Rectal smooth muscle tissue (tissue), 1 donor: ENCODE measurements around the gene TF.
"Not testable (repeated sequence)": the region's sequence is repeated elsewhere in the genome, so short reads cannot be mapped to it uniquely, and the experiment has no call there.

ENCODE experiments used
- H3K27ac ChIP-seq: one replicate; pipeline ENCODE4 v1.7.0; 2013; ENCODE audit warnings: low read depth, low read length, inconsistent platforms
- H3K27me3 ChIP-seq: one replicate; pipeline ENCODE4 v1.7.0; 2013; ENCODE audit warnings: low read length; ENCODE audit not compliant: control insufficient read depth, insufficient read depth
- H3K36me3 ChIP-seq: one replicate; pipeline ENCODE4 v1.7.0; 2013; ENCODE audit warnings: low read length; ENCODE audit not compliant: control insufficient read depth, insufficient read depth
- H3K4me1 ChIP-seq: one replicate; pipeline ENCODE4 v1.7.0; 2013; ENCODE audit warnings: low read length; ENCODE audit not compliant: control insufficient read depth, insufficient read depth
- H3K4me3 ChIP-seq: one replicate; pipeline ENCODE4 v1.7.0; 2013; ENCODE audit warnings: low read length
- H3K9ac ChIP-seq: one replicate; pipeline ENCODE4 v1.7.0; 2013; ENCODE audit warnings: low read length

The TF gene

DNA sequence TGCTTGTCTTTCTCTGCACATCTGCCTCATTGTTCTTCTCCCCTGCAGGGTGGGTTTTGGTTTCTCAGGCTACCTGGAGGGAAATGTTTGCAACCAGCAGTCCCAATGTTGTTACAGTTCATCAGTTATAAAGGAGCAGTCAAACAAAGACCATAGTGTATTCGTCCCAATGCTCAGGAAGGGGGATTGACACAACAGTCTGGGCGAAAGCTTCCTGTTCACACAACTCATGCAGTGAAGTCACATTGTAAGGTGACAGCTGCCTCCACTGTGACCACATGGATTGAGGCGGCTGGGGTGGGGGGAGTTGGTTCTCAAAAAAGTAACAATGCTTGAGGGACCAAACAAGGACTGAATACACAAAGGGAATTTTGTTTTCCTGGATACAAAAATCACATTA, 28.8 kb upstream of the TF start:
- Histone ChIP-seq H3K36me3 (no peaks in the 10 kb centered on the region), H3K9ac (no peak overlapping the region), H3K27ac (no peak overlapping the region), H3K4me1 (no peaks in the 10 kb centered on the region), H3K4me3 (no peak overlapping the region), H3K27me3 (no peaks in the 10 kb centered on the region)

DNA sequence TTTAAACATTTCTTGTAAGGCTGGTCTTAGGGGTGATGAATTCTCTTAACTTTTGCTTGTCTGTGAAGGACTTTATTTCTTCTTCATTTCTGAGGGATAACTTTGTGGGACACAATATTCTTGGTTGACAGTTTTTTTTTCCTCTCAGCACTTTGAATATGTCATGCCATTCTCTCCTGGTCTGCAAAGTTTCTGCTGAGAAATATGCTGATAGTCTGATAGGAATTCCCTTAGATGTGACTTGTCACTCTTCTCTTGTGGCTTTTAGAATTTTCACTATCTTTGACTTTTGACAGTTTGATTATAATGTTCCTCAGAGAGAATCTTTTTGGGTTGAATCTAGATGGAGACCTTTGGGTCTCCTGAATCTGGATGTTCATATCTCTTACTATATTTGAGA, 23.3 kb upstream of the TF start:
- Histone ChIP-seq H3K27me3 (no peaks in the 10 kb centered on the region), H3K27ac (no peak overlapping the region), H3K9ac (no peak overlapping the region), H3K4me1 (no peaks in the 10 kb centered on the region), H3K36me3 (no peaks in the 10 kb centered on the region), H3K4me3 (no peak overlapping the region)

DNA sequence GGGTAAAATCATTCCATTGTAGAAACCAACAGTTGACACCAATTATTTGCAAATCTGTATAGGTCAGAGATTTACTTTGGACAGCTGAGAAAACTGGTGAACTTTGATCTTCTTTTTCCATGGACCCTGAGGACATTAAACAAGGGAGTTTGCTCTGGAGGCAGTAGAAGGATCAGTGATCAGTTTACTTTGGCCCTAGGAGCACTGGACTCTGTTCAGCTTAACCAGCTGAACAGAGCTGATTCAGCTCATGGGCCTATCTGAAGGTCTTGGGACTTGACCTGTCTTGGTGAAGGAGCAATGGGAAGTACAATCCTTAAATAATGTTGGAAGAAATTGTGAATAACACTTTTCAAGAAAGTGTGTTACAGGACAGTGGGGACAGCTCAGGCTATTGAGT, 15.2 kb upstream of the TF start:
- Histone ChIP-seq H3K4me1 (no peaks in the 10 kb centered on the region), H3K27ac (no peak overlapping the region), H3K4me3 (no peak overlapping the region), H3K36me3 (no peaks in the 10 kb centered on the region), H3K9ac (no peak overlapping the region), H3K27me3 (no peaks in the 10 kb centered on the region)

DNA sequence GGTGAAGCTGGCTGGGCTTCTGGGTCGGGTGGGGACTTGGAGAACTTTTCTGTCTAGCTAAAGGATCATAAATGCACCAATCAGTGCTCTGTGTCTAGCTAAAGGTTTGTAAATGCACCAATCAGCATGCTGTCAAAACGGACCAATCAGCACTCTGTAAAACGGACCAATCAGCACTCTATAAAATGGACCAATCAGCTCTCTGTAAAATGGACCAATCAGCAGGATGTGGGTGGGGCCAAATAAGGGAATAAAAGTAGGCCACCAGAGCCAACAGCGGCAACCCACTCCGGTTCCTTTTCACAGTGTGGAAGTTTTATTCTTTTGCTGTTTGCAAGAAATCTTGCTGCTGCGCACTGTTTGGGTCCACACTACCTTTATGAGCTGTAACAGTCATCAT, 14.0 kb upstream of the TF start:
- not testable (repeated sequence) for H3K27ac ChIP-seq, H3K9ac ChIP-seq, H3K36me3 ChIP-seq, H3K27me3 ChIP-seq, H3K4me3 ChIP-seq, H3K4me1 ChIP-seq

DNA sequence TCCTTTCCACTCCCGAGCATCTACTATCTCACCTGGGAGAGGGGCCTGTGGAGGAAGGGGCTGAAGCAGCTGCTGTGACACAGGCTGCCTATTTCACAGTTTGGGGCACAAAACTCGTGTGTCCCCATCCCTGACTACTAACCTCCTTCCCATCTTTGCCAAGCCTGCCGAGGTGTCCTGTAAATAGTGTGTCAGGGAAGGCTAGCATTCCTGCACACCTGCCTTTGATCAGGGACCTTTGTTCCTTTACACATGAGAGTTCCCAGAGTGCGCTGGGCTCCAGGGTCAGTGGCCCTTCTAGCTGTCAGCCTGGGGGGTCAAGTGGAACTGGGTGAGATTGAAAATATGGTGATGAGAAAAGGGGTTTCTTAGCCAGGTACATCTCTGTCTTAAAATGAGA, 13.0 kb upstream of the TF start:
- Histone ChIP-seq H3K9ac (no peak overlapping the region), H3K36me3 (no peaks in the 10 kb centered on the region), H3K27me3 (no peaks in the 10 kb centered on the region), H3K4me3 (no peak overlapping the region), H3K27ac (no peak overlapping the region), H3K4me1 (no peaks in the 10 kb centered on the region)

DNA sequence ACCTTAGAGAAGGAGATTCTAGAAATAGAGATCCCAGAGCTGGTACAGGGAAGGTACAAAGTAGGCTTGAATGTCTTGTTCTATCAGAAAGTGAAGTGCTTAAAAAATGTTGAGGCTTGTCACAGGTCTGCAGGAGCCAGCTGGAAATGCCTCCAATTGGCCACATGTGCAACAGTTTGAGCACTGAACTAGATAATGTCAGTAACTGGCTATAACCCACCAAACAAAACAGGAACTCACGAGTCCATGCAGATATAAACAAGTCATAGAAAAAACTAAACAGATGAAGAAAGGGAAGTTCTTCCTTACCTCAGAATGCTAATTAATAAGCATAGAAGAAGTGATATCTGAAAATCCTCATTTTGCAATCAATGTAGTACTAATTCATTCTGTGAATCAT, 11.9 kb upstream of the TF start:
- H3K4me3 ChIP-seq: no peak overlapping the region
- H3K27me3 ChIP-seq: no peaks in the 10 kb centered on the region
- no peak overlapping the region for H3K9ac ChIP-seq
- H3K27ac ChIP-seq: no peak overlapping the region
- no peaks in the 10 kb centered on the region for H3K4me1 ChIP-seq
- no peaks in the 10 kb centered on the region for H3K36me3 ChIP-seq

DNA sequence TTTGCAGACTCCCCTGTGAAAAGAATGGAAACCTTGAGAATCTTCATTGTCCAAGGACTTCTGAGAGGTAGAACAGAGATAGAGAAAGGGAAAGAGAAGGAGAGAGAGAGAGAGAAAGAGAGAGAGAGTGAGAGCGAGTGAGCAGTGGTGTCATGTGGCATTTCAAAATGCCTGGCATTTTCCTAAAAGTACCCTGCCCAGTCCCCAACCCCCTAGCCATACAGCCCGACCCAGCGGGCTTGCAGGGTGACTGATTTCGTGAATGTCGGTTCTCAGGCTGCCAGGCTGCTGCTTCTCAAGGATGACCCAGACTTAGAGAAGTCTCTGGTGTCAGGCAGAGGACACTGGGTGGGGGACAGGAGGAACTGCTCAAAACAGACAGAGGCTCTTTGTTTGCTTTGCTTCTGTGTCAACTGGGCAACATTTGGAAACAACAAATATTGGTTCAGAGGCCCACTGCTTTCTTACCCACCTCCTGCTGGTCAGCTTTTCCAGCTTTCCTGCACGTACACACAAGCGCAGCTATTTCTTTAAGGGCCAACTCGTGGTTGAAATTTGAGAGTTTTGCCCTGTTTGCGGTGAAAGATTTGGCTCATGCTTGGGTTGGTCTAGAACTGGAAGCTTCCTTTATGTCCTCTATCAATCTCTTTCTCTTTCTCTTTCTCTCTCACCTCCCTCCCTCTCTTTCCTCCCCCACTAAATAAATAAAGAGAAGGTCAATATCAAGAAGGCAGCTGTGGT, 3.7 kb upstream of the TF start:
- Histone ChIP-seq H3K4me3 (no peak overlapping the region), H3K27ac (no peak overlapping the region), H3K36me3 (no peaks in the 10 kb centered on the region), H3K4me1 (no peaks in the 10 kb centered on the region), H3K27me3 (peaks cover 6% of the 10 kb centered on the region), H3K9ac (no peak overlapping the region)

DNA sequence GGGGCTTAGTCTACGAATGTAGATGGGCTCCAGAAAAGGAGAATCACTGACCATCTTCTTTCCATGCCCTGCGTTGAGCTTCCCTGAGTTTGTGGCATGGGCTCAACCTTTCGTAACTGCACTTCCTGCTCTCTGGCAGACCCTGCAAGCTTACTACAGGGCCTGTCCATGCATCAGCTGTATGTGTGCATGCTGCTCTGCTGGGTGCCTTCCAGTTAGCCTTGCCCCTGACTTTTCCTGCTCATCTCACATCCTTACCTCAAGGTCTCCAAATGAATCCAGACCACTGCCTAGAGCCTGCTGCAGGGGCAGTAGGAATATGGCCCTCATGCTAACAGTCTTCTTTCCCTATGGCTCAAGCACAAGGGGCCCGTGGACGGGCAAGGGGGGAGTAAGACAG, 2.0 kb upstream of the TF start:
- H3K27ac ChIP-seq: no peak overlapping the region
- no peaks in the 10 kb centered on the region for H3K4me1 ChIP-seq
- peaks cover 6% of the 10 kb centered on the region for H3K27me3 ChIP-seq
- no peak overlapping the region for H3K4me3 ChIP-seq
- no peak overlapping the region for H3K9ac ChIP-seq
- no peaks in the 10 kb centered on the region for H3K36me3 ChIP-seq

DNA sequence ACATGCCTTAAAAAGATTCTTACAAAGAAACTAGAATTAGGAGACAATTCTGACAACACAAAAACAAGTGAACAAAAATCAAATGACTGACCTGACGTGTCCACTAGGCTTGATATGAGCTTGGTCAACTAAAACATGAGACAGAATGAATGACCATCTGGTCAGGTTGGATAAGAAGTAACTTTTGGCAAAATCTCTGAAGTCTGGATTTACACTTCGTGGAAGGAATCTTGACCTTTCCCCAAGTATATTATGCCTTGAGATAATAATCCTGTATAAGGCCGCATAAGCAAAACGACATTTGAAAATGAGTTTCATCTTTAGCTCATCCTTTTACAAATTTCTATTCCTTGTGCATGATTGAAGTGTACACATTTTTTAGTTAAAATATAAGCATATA, 1.1 kb upstream of the TF start:
- H3K27ac ChIP-seq: no peak overlapping the region
- no peaks in the 10 kb centered on the region for H3K36me3 ChIP-seq
- peaks cover 6% of the 10 kb centered on the region for H3K27me3 ChIP-seq
- no peak overlapping the region for H3K4me3 ChIP-seq
- no peaks in the 10 kb centered on the region for H3K4me1 ChIP-seq
- H3K9ac ChIP-seq: no peak overlapping the region

DNA sequence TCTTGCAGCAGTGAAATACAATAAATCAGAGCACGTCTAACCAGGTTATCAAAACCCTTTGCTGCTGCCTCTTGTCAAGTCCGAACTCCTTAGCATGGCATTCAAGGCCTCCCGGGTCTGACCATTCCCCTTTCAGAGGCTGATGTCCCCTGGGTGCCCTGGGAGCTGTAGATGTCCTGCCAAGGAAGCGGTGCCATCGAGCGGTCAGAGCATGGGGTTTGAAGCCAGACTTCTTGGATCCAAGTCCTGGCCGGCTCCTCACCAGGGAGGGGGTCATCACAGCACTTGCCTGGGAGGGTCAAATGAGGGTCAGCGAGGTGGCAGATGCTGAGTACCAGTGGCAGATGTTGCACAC, 496 bp downstream of the TF start:
- Histone ChIP-seq H3K36me3 (no peaks in the 10 kb centered on the region), H3K27ac (no peak overlapping the region), H3K4me1 (no peaks in the 10 kb centered on the region), H3K27me3 (peaks cover 6% of the 10 kb centered on the region), H3K9ac (no peak overlapping the region), H3K4me3 (no peak overlapping the region)

DNA sequence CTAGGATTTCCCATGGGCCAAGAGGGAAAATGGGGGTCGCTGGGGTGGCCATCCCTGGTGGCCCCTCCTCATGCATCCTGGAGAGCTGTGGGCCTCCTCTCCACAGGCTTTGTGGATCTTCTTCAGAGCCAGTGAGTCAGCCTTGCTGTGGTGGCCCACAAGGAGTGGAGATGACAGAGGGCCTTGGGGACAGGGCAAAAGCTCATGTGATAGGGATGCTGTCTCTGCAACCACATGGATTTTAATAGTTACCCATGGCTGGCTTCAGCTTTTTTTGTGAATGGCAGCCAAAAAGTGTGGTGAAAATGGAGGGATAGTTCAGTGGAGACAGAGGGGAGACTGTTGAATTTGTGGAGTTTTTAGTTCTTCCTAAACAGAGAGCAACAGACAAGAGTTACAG, 1.2 kb downstream of the TF start:
- H3K9ac ChIP-seq: no peak overlapping the region

DNA sequence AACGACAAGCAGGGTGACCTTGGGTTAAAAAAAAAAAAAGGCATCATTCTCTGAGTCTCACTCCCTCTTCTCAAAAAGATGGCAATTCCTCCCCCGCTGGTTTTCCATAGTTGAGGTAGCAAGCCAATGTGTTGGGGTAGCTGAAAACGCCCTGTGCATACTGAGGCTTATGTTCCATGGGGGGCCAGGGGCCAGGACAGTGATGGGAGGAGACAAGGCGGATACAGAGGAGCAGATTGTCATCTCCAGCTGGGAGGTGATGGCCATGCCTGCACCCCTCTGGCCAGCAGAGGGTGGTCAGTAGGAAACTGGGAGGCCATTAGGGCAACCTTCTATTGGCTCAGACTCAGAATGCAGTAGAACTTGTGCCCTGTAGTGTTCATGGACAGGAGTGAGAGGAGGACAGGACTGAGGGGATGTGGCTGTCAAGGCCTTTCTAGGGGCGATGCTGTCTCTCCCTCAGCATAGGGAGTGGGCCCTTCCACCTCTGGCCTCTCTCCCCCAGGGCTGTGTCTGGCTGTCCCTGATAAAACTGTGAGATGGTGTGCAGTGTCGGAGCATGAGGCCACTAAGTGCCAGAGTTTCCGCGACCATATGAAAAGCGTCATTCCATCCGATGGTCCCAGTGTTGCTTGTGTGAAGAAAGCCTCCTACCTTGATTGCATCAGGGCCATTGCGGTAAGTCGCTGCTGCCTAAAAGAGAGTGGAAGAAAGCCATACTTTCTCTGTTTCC, 1.9 kb downstream of the TF start:
- no peak overlapping the region for H3K27ac ChIP-seq
- H3K4me1 ChIP-seq: no peaks in the 10 kb centered on the region
- no peak overlapping the region for H3K4me3 ChIP-seq
- H3K27me3 ChIP-seq: peaks cover 6% of the 10 kb centered on the region
- no peak overlapping the region for H3K9ac ChIP-seq
- no peaks in the 10 kb centered on the region for H3K36me3 ChIP-seq

More for the DNA sequence above, 1.2 kb downstream of the TF start:
- H3K27ac ChIP-seq: no peak overlapping the region
- H3K4me1 ChIP-seq: no peaks in the 10 kb centered on the region
- H3K27me3 ChIP-seq: peaks cover 6% of the 10 kb centered on the region
- no peak overlapping the region for H3K4me3 ChIP-seq
- no peaks in the 10 kb centered on the region for H3K36me3 ChIP-seq
